AG10803 (cell line): ENCODE measurements around the gene PROP1.
"Not testable (repeated sequence)": the region's sequence is repeated elsewhere in the genome, so short reads cannot be mapped to it uniquely, and the experiment has no call there.

Experiments used
- DNase-seq: peaks from one replicate; pipeline ENCODE4 v3.0.0; 2010; ENCODE audit warnings: low read depth
- H3K4me3 ChIP-seq: 2 replicates; pipeline ENCODE4 v1.5.1; 2011; ENCODE audit warnings: mild to moderate bottlenecking, low read length, control low read depth

PROP1 gene

DNA sequence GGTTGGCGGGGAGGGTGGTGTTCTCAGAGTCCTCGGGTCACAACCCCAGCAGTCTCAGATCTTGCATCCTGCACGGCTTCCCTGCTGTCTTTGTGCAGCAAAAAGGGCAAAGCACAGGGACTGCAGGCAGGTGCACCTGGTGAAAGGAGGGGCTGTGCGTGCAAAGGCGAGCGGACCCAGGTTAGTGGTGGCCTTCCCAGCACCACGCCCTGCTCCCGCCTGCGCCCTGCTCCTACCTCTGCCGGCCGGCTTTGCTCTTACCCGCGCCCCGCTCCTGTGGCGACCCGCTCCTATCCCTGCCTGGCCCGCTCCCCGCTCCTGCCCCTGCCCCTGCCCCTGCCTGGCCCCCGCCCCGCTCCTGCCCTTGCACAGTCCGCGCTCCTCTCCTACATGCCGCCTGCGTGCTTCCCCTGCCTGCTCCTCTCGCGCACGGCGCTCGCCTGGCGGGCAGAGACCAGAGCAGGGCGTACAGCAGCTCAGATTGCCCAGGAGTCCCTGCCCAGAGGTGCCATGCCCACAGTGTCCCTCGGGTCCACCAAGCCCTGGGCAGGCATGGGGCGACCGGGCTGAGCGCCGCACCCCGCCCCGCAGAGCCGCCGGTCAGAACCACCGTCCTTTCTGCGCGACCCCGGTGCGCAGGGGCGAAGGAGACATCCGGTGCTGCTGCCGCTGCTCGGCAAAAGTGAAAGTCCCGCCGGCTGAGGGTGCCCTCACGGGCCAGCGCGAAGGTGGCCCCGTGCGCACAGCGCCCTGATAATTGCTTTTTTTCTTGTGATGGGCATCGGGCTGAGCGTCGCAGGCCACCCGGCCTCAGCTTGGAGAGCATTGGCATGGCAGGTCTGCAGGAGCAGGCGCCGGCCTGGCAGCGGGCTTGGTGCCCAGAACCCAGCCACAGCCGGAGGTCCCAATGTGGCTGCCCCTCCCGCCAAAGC is 52.0 kb downstream of the PROP1 start:
- DNase-seq, result peak; percentile 6
- H3K4me3 ChIP-seq, result peak overlapping the region; percentile 54

DNA sequence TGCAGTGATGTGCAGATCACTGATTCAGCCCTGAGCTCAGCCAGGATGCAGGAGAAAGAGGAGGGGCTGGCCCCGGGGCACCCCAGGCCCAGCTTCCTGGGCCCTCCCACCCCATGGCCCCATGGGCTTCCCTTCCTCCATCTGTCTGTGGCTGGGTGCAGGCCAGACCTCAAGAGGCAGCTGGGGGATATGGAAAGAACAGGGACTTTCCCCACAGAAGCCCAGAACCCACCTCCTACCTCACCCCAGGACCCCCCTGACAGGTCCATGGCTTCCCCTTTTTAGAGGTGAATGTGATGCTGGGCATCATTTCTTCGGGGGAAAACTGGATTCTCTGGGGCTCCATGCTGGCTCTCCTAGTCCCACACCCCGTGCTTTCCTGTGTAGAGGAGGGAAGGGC is 53.1 kb downstream of the PROP1 start:
- H3K4me3 ChIP-seq, DNase-seq: not testable (repeated sequence)
